Smooth muscle cell of the coronary artery (primary cell): ENCODE measurements around the gene LANCL3. TPM values are rescaled to one million over a fixed set of nuclear protein-coding genes. Genes with fewer than 3 reads are reported as not detected.

Source experiments
- total RNA-seq: library from RNA; depleted of rRNA; stranded (reverse); fragments of >200 nt; gene quantifications from 2 replicates; pipeline ENCODE4 v1.2.3, GENCODE V29; 2014; ENCODE audit warnings: low replicate concordance

The LANCL3 gene
- total RNA-seq: 0.08 TPM in 1 of 2 replicates, not detected in the other

GRCh38 chrX:37571426-37572107 lies at the start of gene LANCL3:
Gene LANCL3, plus strand, starts transcription at chrX:37571661. Its CDS starts 210 bp downstream, at chrX:37571871.

GRCh38 chrX:37685381-37686359 lies 114.2 kb downstream of the LANCL3 start, which contains the start of gene XK:
Gene XK, plus strand, starts transcription at chrX:37685791. Its CDS starts 171 bp downstream, at chrX:37685962.

Other genes starting within 250 kb of the LANCL3 start
- 2.2 and 14.5 TPM in 2 replicates for gene PRRG1, start 222.3 kb upstream of the LANCL3 start, total RNA-seq
- 0.15 TPM in 1 of 2 replicates, not detected in the other for gene XK, start 114.1 kb downstream of the LANCL3 start, total RNA-seq
- not detected in 2 replicates for gene CYBB, start 208.4 kb downstream of the LANCL3 start, total RNA-seq